Measurements from ENCODE around the gene ZNF429. TPM values are rescaled to one million over a fixed set of nuclear protein-coding genes. Genes with fewer than 3 reads are reported as not detected.

ZNF429 gene
- total RNA-seq, 2 donors from 2014 or later = 7.5 to 20.0 TPM

DNA sequence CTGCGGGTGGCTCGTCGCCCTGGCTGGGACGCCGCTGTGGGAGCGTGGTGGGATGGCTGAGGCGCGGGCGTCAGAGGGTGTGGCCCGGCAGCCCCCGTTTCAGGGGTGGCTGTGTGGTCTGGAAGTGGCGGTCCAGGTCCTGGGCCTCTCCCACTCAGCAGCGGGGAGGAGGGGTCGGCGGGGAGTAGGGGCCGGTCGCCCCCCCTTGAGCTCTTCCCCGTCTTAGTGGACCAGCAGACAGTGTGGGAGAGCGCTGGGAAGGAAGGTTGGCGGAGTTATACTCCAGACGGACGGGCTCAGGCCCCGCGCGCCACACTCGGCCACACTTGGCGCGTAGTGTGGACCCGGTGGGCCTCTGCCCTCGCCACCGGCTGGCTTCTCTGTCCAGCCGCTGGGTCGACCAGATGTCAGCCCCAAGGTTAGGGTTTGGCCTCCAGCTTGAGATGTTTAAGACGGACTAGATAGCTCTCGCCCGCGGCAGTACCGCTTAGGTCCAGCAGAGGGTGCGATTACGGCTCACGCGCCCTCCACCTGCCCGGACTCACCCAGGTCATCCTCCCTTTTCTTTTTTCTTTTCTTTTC lies 21.7 kb upstream of the ZNF429 start:
- TF ChIP-seq, protein P1, sequence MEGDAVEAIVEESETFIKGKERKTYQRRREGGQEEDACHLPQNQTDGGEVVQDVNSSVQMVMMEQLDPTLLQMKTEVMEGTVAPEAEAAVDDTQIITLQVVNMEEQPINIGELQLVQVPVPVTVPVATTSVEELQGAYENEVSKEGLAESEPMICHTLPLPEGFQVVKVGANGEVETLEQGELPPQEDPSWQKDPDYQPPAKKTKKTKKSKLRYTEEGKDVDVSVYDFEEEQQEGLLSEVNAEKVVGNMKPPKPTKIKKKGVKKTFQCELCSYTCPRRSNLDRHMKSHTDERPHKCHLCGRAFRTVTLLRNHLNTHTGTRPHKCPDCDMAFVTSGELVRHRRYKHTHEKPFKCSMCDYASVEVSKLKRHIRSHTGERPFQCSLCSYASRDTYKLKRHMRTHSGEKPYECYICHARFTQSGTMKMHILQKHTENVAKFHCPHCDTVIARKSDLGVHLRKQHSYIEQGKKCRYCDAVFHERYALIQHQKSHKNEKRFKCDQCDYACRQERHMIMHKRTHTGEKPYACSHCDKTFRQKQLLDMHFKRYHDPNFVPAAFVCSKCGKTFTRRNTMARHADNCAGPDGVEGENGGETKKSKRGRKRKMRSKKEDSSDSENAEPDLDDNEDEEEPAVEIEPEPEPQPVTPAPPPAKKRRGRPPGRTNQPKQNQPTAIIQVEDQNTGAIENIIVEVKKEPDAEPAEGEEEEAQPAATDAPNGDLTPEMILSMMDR (IDR thresholded peaks at IDR 0.05) = peak; percentile 54
- Histone ChIP-seq H3K27ac (peak overlapping the region in 1 of 2 donors; percentile 78), H3K36me3 (no peaks in the 10 kb centered on the region), H3K4me3 (peak overlapping the region; percentile 63), H3K27me3 (replicated peaks; ENCODE audit: insufficient read depth) (no peaks in the 10 kb centered on the region), H3K9me3 (no peaks in the 10 kb centered on the region), H3K4me1 (ENCODE audit: control insufficient read depth in 1 of 2, low read depth in 2 of 2) (no peaks in the 10 kb centered on the region)
- no peak for ATAC-seq (ENCODE audit: insufficient number of reproducible peaks, low FRiP score, low read depth)
- DNase-seq (ENCODE audit: low spot score) = no peak

DNA sequence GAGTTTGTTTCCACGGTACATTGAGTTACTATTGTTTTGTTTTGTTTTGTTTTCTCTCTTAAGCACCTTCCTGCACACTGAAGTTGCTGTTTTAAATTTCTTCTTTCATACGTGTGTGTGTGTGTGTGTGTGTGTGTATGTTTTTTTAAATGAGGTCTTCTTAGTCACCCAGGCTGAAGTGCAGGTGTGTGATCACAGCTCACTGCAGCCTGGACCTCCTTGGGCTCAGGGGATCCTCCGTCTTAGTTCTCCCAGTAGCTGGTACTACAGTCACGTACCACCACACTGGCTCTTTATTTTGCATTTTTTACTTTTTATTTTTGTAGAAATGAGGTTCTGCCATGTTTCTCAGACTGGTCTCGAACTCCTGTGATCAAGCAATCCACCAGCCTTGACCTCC lies 20.8 kb upstream of the ZNF429 start:
- Histone ChIP-seq H3K9me3 (no peaks in the 10 kb centered on the region), H3K4me3 (no peak overlapping the region), H3K36me3 (no peaks in the 10 kb centered on the region), H3K27me3 (replicated peaks; ENCODE audit: insufficient read depth) (no peaks in the 10 kb centered on the region), H3K27ac (no peak overlapping the region), H3K4me1 (ENCODE audit: control insufficient read depth in 1 of 2, low read depth in 2 of 2) (no peaks in the 10 kb centered on the region)
- DNase-seq (ENCODE audit: low spot score) = no peak
- no peak for ATAC-seq (ENCODE audit: insufficient number of reproducible peaks, low FRiP score, low read depth)
- TF ChIP-seq, protein P1 (IDR thresholded peaks at IDR 0.05) = no peak

DNA sequence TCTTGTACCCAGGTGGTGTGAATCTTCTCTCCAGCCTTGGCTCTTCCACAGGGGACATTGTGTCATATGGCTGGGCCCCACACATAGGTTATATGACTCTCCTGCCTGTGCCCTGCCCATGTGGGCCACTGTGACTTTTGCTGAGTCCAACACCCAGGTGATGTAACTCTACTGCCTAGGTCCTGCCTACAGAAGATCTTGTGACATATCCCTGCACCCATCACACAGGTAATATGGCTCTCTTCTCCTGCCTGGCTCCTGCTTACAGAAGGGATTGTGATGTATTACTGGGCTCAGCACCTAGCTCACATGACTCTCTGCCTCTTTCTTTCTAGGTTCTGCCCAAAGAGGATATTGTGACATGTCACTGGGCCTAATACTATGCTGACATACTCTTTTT lies 19.5 kb upstream of the ZNF429 start:
- ATAC-seq (ENCODE audit: insufficient number of reproducible peaks, low FRiP score, low read depth) (no peak), DNase-seq (ENCODE audit: low spot score) (no peak)
- no peak overlapping the region for H3K4me3 ChIP-seq
- no peaks in the 10 kb centered on the region for H3K27me3 ChIP-seq (replicated peaks; ENCODE audit: insufficient read depth)
- TF ChIP-seq, protein P1 (IDR thresholded peaks at IDR 0.05) = no peak
- H3K27ac ChIP-seq = no peak overlapping the region
- H3K4me1 ChIP-seq (ENCODE audit: control insufficient read depth in 1 of 2, low read depth in 2 of 2) = no peaks in the 10 kb centered on the region
- H3K9me3 ChIP-seq = no peaks in the 10 kb centered on the region
- no peaks in the 10 kb centered on the region for H3K36me3 ChIP-seq

GRCh38 chr19:21487969-21488368 lies 17.4 kb upstream of the ZNF429 start:
- no peaks in the 10 kb centered on the region for H3K27me3 ChIP-seq (replicated peaks; ENCODE audit: insufficient read depth)
- no peak for ATAC-seq (ENCODE audit: insufficient number of reproducible peaks, low FRiP score, low read depth)
- H3K36me3 ChIP-seq = no peaks in the 10 kb centered on the region
- no peak for DNase-seq (ENCODE audit: low spot score)
- H3K27ac ChIP-seq = no peak overlapping the region
- TF ChIP-seq, protein P1 (IDR thresholded peaks at IDR 0.05) = no peak
- no peaks in the 10 kb centered on the region for H3K4me1 ChIP-seq (ENCODE audit: control insufficient read depth in 1 of 2, low read depth in 2 of 2)
- no peaks in the 10 kb centered on the region for H3K9me3 ChIP-seq
- H3K4me3 ChIP-seq = no peak overlapping the region

GRCh38 chr19:21491146-21491545 lies 14.3 kb upstream of the ZNF429 start:
- ATAC-seq (ENCODE audit: insufficient number of reproducible peaks, low FRiP score, low read depth) (no peak), DNase-seq (ENCODE audit: low spot score) (no peak)
- H3K36me3 ChIP-seq = no peaks in the 10 kb centered on the region
- H3K4me3 ChIP-seq = no peak overlapping the region
- no peaks in the 10 kb centered on the region for H3K27me3 ChIP-seq (replicated peaks; ENCODE audit: insufficient read depth)
- H3K9me3 ChIP-seq = no peaks in the 10 kb centered on the region
- H3K27ac ChIP-seq = no peak overlapping the region
- TF ChIP-seq, protein P1 (IDR thresholded peaks at IDR 0.05) = no peak
- no peaks in the 10 kb centered on the region for H3K4me1 ChIP-seq (ENCODE audit: control insufficient read depth in 1 of 2, low read depth in 2 of 2)
